K562 (cell line): ENCODE results near the gene DYRK1A. TPM values are rescaled to one million over a fixed set of nuclear protein-coding genes. Genes with fewer than 3 reads are reported as not detected.

Source experiments
- ARID1B ChIP-seq: fragments of 450-650 bp; IDR thresholded peaks from 2 replicates; pipeline ENCODE4 v1.6.1; 2016; ENCODE audit warnings: antibody characterized with exemption, mild to moderate bottlenecking, inconsistent platforms
- ATF6 ChIP-seq: sonication (generic); formaldehyde crosslinking; IDR thresholded peaks from 2 replicates; pipeline ENCODE4 v1.4.0; 2020; ENCODE audit warnings: mild to moderate bottlenecking, missing genetic modification reagents
- BCOR ChIP-seq: fragments of 450-650 bp; IDR thresholded peaks from 2 replicates; pipeline ENCODE4 v1.6.1; 2016
- CBX3 ChIP-seq, 2 experiments: IDR thresholded peaks; 1 replicate in 1 of 2; 2 replicates in 1 of 2; pipeline ENCODE4 v1.6.1; 2012; ENCODE audit warnings: inconsistent platforms in 2 of 2, low read length in 2 of 2, borderline replicate concordance in 1 of 2, control low read depth in 1 of 2
- COPS2 ChIP-seq: fragments of 450-650 bp; conservative IDR thresholded peaks from 2 replicates; pipeline ENCODE4 v1.6.1; 2016; ENCODE audit warnings: mild to moderate bottlenecking, moderate library complexity
- DEAF1 ChIP-seq: fragments of 450-650 bp; formaldehyde crosslinking; IDR thresholded peaks from 2 replicates; pipeline ENCODE4 v1.4.0; 2020; ENCODE audit warnings: mild to moderate bottlenecking, moderate library complexity
- FOXA1 ChIP-seq: fragments of 450-650 bp; IDR thresholded peaks from 2 replicates; pipeline ENCODE4 v1.6.1; 2016; ENCODE audit warnings: mild to moderate bottlenecking, borderline replicate concordance
- MCM3 ChIP-seq: fragments of 450-650 bp; IDR thresholded peaks from 2 replicates; pipeline ENCODE4 v1.6.1; 2016
- NBN ChIP-seq: fragments of 450-650 bp; IDR thresholded peaks from 2 replicates; pipeline ENCODE4 v1.6.1; 2016; ENCODE audit warnings: low read depth, mild to moderate bottlenecking
- NR1H2 ChIP-seq: sonication (generic); formaldehyde crosslinking; IDR thresholded peaks from 2 replicates; pipeline ENCODE4 v1.4.0; 2020; ENCODE audit warnings: mild to moderate bottlenecking, missing genetic modification reagents
- SNAPC5 ChIP-seq: fragments of 250-450 bp; sonication (Bioruptor Pico); IDR thresholded peaks from 2 replicates; pipeline ENCODE4 v1.8.0; 2021; ENCODE audit warnings: moderate library complexity, mild to moderate bottlenecking, inconsistent platforms
- TFE3 ChIP-seq: fragments of 450-650 bp; formaldehyde crosslinking; IDR thresholded peaks from 2 replicates; pipeline ENCODE4 v1.4.0; 2020; ENCODE audit warnings: mild to moderate bottlenecking, mixed read lengths
- THRAP3 ChIP-seq: fragments of 450-650 bp; IDR thresholded peaks from 2 replicates; pipeline ENCODE4 v1.6.1; 2016; ENCODE audit warnings: mild to moderate bottlenecking, inconsistent platforms, borderline replicate concordance
- TRIM24 ChIP-seq, 2 experiments: fragments of 450-650 bp; IDR thresholded peaks; 2 replicates each; pipeline ENCODE4 v1.6.1; 2016
- VEZF1 ChIP-seq: fragments of 200-800 bp; sonication (Bioruptor generic); IDR thresholded peaks from 2 replicates; pipeline ENCODE4 v1.6.1; 2017; ENCODE audit warnings: missing genetic modification characterization, missing compliant biosample characterization
- XRCC3 ChIP-seq: fragments of 450-650 bp; IDR thresholded peaks from 2 replicates; pipeline ENCODE4 v1.6.1; 2017; ENCODE audit warnings: mild to moderate bottlenecking, moderate library complexity
- ZBTB43 ChIP-seq: sonication (generic); formaldehyde crosslinking; IDR thresholded peaks from 2 replicates; pipeline ENCODE4 v1.8.0; 2023; ENCODE audit warnings: mild to moderate bottlenecking, missing genetic modification reagents
- ZNF740 ChIP-seq, 3 experiments: fragments of 200-800 bp in 1 of 3; sonication (Bioruptor generic) in 1 of 3; sonication (generic) in 1 of 3; formaldehyde crosslinking in 1 of 3; IDR thresholded peaks; 2 replicates each; pipeline versions ENCODE4 v1.6.1 to v1.8.0; 2016 to 2022; ENCODE audit warnings: mild to moderate bottlenecking in 2 of 3, missing compliant biosample characterization in 2 of 3, missing genetic modification characterization in 2 of 3, missing genetic modification reagents in 1 of 3
- ZNF780A ChIP-seq: fragments of 250-450 bp; sonication (Bioruptor Pico); IDR thresholded peaks from 2 replicates; pipeline ENCODE4 v1.5.0; 2021; ENCODE audit warnings: mild to moderate bottlenecking
- polyA plus RNA-seq, 8 experiments: library from polyadenylated mRNA; depleted of rRNA in 4 of 8; stranded (reverse) in 5 of 8; unstranded in 3 of 8; fragments of >200 nt; fragmentation: Nextera tagmentation in 2 of 8; fragmentation: Illumina TruSeq in 1 of 8; extraction: Ambion mirVana in 2 of 8; extraction: Trizol in 1 of 8; gene quantifications; 2 replicates each; pipeline versions ENCODE4 v1.2.1 to v1.2.3, GENCODE V29; 2011 to 2014; ENCODE audit warnings: inconsistent platforms in 1 of 8, missing spikeins in 1 of 8
- total RNA-seq, 7 experiments: library from RNA; depleted of rRNA in 6 of 7; stranded (reverse); fragments of >200 nt in 6 of 7; fragmentation: Illumina TruSeq in 2 of 7; extraction: Trizol in 2 of 7; gene quantifications; 2 replicates each; pipeline versions ENCODE4 v1.2.1 to v1.2.3, GENCODE V29; 2011 to 2021; ENCODE audit warnings: low replicate concordance in 1 of 7

Gene DYRK1A
- total and polyA plus RNA-seq, 9 of the 15 experiments (the other 6 are each of a cell fraction or from before 2014, with no cell fraction given), result 3.7 to 64.8 (median 42.3) TPM

GRCh38 chr21:37402251-37402867 is 35.8 kb downstream of the DYRK1A start (continued):
- TF ChIP-seq ZNF780A (no peak), ATF6 (no peak), XRCC3 (0 out of 2 replicates have a peak, but pooled peaks have one; percentile 60), FOXA1 (no peak), VEZF1 (CRISPR knock-in tag) (no peak), ARID1B (0 out of 2 replicates have a peak, but pooled peaks have one; percentile 11), SNAPC5 (CRISPR knock-in tag) (no peak), ZNF740 (CRISPR knock-in tag; IDR thresholded peaks at IDR 0.05) (0 out of 2 replicates have a peak, but pooled peaks have one; percentile 20), ZNF740 (tag; IDR thresholded peaks at IDR 0.05) (no peak), TRIM24 (IDR thresholded peaks at IDR 0.05) (peak; percentile 74 to 90; a peak in 3 of 4 replicates), TFE3 (CRISPR knock-in tag) (no peak), ZBTB43 (CRISPR knock-in tag) (no peak), DEAF1 (CRISPR knock-in tag) (no peak), NR1H2 (CRISPR knock-in tag) (no peak), CBX3 (IDR thresholded peaks at IDR 0.05; ENCODE audit: borderline replicate concordance in 1 of 2, low read length in 2 of 2) (peak in 1 of 2 experiments; percentile 99; a peak in 2 of 3 replicates), MCM3 (no peak), BCOR (no peak), NBN (0 out of 2 replicates have a peak, but pooled peaks have one; percentile 37), COPS2 (no peak), THRAP3 (0 out of 2 replicates have a peak, but pooled peaks have one; percentile 53)
